Lung microvascular endothelial cell (primary cell): Measurements from ENCODE around the gene WWOX. TPM values are rescaled to one million over a fixed set of nuclear protein-coding genes. Genes with fewer than 3 reads are reported as not detected.

Experiments used
- DNase-seq, 2 donors: peaks; one replicate each; pipeline versions ENCODE4 v3.0.0 to v3.0.0-alpha.2; 2010; ENCODE audit warnings: low read depth in 2 of 2
- total RNA-seq: library from RNA; depleted of rRNA; stranded (reverse); fragments of >200 nt; gene quantifications from 2 replicates; pipeline ENCODE4 v1.2.1, GENCODE V29; 2014

WWOX gene
- total RNA-seq, 1 donor from 2014 or later = 8.7 TPM

DNA sequence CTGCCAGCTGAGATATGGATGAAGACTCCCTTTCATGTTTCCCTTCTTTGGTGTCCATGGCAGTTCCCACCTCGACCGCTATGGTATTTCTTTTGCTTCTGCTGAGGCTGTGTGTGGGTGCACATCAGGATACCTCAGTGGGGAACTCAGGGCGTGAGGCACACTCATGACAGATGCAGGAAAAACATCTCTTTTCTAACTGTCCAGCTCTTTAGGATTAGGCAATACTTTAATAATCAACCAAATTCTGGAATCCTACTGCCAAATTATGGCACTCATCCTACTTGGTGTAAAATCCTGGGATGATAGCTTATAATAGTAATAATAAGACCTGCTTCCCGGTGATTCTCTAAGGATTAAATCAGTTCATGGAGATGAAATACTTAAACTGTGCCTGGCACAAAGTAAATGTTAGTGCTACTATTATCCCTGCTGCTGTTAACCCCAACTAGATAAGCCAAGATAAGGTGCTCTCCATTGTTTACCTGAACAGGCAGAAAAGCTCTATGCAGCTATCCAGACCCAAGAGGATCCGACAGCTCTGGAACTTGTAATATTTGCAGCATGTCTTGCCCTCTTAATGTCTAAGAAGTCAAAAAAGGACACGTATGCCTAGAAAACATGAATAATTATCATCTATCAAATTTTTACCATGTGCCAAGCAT lies 543.3 kb downstream of the WWOX start:
- no peak for DNase-seq

DNA sequence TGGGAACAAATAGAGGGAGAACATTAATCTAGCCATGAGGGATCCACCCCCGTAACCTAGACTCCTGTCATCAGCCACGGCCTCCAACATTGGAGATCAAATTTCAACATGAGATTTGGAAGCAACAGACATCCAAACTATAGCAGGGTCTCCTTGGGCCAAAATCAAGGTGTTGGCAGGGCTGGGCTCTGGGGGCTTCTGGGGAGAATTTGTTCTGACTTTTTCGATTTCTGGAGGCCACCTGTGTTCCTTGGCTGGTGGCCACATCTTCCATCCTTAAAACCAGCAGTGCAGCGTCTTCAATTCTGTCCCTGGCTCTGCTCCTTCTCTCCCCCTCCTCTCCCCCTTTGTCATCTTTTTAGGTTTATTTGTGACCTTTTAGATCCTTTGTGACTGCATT lies 546.2 kb downstream of the WWOX start:
- no peak for DNase-seq

DNA sequence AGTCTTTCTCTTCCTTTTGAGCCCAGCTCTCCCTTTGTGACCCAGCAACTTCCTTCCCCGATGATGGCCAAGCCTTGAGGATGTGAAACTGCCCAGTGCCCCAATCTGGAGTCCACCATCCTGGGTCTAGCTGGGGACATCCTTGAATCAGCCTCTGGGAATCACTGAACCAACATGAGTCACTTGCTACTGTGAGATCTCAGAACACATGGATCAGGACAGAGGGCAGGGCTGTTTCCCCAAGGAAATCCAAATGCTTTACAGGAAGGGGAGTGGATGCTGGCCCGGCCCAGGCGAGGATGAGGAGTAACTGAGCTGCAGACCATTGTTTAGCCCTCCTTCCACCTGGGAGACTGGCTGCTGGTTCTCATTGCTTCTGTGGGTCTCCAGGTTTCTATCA lies 547.6 kb downstream of the WWOX start:
- no peak for DNase-seq

DNA sequence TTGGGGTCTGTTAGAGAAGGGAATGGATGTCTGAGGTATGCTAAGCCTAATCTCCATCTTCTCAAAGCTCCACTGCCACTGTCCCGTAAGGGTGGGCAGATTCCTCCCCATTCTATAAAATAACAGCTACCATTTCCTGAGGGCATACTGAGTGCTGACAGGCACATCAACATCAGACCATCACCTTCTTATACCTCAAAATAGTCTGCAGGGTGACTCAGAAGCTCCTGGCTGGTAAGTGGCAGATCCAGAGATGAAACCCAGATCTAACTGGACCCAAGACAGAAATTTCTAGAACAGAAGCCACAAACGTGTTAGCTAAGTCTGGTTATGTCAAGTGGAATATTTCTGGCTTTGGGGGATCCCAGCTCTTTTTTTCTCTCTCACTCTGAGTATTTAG lies 548.0 kb downstream of the WWOX start:
- DNase-seq = no peak

DNA sequence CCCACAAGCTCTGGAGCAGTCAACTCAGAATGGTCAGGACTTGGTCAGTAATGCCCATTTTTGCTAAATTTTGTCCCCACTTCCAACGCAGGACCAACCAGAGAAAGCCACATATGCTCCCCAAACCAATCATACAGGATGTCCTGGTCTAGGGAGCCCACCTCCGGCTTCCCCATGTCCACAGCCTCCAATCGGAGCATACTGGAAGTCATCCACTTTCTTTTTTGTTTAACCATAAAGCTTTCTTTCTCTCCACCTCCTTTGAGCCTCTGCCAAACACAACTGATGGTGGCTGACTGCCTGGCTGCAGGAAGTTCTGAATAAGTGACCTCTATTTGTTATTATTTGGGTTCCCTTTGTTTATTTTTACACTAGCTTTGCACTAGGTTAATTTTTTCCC lies 549.1 kb downstream of the WWOX start:
- peak in 1 of 2 donors; percentile 76 for DNase-seq

DNA sequence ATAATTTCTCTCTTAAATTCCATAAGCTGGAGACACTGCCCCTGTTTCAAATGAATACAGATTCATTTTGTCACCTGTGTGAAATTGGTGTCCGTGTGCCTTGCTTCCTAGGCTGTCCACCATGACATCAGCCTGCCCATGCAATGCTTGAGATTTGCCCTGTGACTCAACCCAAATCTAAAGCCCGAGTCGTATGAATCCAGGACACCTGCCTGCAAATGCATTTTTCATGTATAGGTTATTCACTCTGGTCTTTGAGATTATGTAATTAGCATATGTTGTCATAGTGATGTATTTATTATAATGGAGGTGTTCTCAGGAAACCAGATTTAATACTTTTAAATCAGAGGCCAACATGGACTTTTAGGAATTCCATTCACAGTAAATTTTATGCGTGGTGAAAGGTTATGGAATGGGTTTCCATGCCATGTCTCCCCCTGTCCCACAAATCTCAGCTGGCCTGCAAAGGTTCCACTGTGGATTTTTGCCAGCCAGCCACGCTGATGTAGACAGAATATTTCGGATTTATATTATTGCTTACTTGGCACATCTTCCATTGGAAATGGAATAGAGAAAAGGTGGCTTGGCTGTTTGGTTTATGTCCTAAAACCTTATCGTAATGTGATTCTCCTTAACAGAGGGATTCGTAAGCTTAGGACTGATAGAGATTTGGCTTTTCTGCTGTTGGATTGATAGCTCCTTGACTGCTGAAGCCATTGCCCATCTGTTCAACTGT lies 551.1 kb downstream of the WWOX start:
- DNase-seq = no peak

DNA sequence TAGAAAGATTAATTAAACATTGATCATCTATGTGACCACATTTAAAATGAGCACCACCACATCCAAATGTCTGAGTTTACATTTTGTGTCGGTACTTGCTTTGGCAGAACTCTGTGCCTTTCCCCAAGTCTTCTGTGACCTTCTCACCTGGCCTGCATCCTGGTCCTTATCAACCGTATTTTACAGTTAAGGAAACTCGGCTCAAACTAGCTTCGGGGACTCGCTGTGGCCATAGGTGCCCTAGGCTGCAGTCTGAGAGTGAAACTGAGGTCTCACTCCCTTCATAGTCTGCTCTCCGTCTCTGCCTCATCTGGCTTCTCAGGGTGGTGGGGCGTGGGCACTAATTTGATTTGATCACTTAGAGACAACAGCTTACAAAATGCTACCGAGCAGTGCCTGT lies 555.5 kb downstream of the WWOX start:
- DNase-seq = no peak

DNA sequence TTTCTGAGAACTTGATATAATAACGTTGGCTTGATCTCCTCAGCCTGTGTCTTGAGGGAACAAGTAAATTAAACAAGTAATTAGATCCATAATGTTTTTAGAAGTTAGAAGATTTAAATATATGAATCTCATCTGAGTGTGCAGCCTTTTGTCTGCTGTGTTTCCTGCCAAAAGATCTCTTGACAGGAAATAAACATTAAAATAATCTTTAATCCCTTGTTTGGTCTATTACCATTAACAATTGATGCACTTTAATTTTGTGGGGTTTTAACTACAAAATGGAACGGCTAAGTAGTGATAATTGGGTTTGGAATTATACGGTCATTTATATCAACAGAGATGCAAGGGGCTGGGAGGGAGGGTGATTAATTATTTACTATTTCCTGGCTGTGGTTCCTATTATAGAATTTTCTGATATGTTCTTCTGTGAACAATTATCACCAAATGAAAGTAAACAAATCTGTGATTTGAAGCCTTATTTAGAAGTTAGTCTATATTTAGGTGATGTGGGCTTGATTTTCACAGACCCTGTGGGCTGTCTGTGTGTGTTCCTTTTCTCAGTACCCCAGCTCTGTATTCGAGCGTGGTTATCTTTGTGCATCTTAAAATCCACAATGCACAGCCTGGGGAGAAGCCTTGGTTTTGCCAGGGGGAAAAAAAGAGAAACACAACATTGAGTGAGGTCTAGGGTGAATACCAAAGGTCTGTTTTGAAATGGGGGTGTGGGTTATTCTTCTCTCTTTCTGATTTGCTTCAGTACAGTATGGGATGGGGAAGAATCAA lies 556.1 kb downstream of the WWOX start:
- DNase-seq = no peak

DNA sequence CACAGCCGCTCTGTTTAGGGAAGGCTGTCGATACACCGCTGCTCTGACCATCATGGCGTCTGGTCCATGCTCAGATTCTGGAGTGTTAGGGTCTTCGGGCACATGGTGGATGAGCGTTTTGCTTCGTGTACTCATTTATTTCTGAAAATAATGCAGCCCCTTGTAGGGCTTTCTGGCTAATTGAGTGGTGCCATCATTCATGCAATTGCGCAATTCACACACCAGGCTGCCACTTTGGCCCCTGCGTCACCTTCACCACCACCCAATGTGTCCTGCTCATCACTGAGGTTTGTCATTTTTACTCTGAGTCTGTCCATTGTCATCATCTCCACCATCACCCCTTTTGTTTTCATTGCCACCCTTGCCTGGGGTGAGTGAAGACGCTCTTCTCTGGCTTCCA lies 557.4 kb downstream of the WWOX start:
- no peak for DNase-seq

DNA sequence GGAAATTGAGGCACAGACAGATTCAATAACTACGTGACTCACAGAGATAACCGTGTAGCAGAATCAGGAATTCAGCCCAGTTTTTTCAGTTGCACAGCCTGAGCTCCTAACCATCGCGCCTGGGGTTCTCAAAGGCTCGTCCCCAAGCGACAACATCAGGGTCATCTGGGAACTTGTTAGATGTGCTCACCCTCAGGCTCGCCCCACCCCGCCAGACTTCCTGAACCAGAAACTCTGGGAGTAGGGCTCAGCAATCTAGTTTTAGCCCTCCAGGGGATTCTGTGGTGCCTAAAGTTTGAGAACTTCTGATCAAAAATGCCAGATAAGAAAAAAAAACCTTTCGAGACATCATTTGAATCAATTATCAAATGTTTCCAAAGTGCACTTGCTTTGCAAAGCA lies 559.8 kb downstream of the WWOX start:
- no peak for DNase-seq

DNA sequence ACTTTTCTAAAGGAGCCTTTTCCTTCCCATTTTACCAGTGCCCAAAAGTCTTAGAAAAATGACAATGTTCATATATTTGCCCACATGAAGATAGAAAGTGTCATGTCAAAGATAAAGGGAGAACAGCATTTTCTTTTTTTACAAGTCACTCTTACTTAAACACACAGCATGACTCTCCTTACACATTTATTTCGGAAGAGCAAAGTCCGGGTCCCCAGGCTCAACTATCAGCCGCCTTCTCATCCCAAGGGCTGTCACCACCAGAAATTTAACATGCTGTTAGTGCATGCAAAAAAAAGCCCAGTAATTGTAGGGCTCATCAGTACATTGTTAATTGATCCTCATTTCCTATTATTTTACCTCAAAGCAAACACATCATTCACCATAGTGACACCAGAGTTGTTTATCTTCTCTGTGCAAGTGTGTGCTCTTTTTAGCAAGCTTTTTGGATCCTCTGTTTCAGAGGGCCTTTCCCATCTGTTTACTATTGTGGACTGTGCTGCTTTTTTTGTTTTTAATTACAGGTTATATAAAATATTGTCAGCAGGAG lies 560.3 kb downstream of the WWOX start:
- no peak for DNase-seq

DNA sequence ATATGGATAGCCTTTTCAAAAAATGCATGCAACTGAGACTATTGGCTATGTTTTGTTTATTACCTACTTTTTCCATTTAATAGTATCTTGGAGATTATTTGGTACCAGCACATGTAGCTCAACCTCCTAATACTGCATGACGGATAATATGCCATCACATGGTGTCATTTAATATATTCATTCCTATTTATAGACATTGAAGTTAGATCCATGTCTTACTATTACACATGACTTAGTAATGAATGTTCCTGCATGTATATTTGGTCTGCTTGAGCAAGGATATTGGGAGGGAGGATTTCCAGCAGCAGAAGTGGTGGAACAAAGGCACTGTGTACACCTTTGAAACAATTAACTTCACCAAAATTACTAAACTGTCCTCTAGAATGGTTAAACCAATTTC lies 561.3 kb downstream of the WWOX start:
- no peak for DNase-seq

DNA sequence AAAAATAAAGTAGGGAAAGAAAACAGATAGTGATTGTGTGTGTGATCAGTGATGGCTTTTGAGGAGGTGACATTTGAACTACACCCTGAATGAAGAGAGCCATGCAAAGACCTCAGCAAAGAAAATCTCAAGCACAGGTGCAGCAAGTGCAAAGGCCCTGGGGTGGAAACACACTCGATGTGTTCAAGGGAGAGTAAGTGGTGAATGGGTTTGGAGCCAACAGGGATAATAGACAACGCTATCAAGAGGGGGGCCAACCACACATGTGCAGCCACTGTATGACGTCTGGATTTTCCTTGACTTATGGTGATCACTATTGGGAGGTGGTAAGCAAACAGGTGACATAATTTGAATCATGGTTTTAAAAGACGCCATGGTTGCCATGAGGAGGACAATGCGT lies 564.2 kb downstream of the WWOX start:
- DNase-seq = no peak

DNA sequence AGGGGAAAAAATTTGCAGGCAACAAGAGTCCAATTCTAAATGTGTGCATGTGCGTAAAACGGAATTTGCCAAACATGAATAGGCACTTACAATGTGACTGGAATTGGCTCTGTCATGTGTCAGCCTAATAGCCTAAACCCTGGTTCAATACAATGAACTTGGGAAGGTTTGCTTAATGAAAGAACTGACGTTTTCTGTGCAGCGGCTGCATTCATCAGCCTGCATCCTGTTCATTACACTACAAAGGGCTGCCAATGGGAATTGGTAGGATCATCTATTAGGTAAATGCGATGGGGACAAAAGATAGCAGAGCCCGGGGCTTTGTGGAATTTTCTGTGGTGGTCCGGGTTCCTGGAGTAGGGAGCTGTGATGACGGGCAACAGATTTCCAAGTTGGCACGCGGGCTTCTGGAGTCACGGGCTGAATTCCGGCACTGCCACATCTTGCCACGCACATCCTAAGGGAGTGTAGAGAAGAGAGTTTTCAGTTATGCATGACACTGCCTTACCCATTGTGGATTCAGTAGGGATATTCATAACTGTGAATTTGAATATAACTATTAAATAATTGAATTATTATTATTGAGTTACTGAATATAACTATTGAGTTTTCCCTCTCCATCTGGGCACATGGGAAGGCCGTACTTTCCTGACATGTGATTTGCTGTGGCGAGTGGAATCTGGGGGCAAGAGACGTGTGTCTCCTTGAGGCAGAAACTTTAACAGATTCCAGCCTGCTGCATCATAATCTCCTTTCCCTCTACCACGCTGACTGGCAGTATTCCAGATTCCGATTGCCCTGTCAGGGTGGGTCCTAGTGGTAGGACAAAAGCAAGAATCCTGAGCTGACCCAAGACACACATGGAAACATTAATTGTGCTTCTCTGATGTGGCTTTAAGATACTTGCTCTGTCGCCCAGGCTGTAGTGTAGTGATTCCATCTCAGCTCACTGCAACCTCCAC lies 565.6 kb downstream of the WWOX start:
- DNase-seq = no peak

DNA sequence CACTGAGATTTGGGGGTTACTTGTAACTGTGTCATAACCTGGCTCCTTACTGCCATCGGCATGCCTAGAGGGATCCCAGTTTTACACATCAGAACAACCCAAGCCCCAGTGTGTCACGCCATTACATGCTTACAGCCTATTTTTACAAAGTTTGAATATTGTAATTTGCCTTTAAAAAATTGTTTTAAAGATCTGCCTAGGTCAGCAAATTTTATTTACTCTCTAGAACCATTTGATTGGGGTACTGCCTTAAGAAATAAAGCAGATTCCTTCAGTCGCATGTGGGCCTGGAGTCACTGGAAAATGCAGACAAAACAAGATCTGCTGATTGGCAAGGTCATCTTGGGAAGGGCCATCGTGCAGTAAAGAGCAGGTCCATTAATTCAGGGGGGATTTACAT lies 566.9 kb downstream of the WWOX start:
- DNase-seq = no peak

DNA sequence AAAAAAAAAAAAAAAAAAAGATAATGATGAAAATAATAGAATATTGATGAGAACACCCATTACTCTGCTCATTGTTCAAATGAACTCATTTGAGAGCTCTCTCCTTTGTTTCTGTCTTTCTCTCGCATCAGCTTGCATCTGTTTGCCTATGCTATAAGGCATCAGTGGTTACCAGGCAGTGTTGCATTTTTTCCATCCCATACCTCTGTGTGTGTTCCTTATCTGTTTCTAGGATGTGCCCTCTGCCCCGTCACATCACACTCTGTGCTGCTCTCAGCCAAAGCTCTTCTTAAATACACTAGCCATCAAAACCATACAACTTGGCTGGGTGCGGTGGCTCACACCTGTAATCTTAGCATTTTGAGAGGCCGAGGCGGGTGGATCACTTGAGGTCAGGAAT lies 568.2 kb downstream of the WWOX start:
- no peak for DNase-seq

DNA sequence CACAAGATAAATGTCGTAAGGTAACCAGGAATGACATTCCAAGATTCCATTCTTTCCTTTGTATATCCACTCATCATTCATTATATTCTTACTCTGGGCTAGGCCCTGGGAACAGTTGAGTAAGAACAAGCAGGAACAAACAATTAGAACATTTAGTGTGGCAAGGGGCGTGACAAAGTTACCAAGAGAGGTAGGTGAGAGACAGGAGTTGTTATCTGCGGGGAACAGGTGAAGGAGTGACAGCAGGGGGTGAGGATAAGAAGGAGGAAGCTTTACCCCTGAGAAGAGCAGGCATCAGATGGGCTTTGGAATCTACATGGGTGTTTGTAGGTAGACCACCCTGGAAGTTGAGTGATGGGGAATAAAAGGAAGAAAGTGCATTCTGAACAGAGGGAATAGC lies 568.9 kb downstream of the WWOX start:
- DNase-seq = no peak

DNA sequence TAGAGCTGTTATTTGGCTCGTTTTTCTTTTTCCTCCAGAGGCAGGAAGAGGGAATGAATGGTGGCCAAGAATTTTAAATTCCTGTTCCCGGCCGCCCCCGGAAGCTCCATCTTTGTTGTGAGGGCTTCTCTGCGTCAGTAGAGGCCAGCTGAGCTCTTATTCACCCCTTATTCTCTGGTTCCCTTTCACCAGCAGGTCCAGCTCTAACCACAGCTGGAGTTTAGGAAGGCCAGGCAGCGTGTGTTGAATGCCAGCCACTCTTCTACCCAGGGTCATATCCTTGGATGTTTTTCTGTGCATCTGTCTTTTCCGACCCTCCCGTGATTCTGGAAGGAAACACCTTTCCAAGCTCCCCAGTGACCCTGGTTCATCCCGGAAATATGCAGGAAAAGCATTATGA lies 570.5 kb downstream of the WWOX start:
- peak in 1 of 2 donors; percentile 81 for DNase-seq

DNA sequence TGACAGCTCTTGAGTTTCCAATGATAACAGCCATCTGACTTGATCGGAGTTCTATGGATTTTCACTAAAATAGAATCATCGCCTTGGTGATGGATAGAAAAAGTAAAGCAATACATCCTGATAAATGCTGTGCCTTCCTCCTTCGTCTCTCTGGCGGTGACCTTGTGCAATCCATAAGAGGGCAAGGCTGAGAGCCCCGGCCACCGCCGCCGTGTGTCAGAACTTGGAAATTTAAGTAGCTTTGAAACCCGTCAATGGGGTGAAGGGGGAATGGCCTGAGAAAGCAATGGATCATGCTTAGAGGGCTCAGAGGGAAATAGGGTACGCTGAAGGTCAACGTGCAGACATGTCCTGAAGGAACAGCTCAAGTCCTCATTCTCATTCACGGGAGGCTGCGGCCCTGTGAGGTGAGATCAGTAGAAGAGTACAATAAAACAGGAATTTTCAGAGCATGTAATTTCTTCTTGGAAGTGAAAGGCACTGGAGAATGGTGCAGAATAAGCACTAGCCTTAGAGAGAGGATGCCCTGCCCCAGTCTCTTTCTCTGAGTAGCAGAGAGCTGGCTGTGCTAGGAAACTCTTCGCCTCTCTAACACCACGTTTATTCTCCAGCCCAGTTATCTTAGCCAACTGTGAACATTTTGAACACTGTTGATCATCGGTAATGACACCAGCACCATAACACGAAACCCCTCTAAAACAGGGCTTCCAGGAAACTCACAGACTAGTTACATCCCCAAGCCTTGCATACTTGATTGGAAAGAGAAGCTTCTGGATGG lies 573.5 kb downstream of the WWOX start:
- no peak for DNase-seq

DNA sequence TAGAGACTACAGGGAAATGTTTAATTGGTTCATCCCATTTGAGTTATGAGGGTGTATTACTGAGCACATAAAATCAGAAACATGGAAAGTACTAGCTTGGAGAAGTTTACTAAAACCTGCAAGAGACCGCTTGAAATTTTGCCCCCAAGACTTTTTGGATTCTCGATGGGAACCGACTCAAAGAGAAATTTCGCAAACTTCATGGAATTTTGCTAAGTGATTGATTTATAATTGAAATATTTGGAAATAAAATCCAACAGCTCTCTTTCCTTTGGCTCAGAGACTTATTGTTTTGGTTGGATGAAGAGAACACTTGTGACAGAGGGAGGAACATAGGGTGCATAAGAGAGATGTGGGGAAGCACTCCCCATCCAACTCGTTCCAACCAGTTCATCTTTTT lies 574.4 kb downstream of the WWOX start:
- no peak for DNase-seq
